Measurements from ENCODE around the gene ZRANB3.
A peak's percentile ranks its signal among the peaks of the same experiment; 100 is the strongest.
"Not testable (repeated sequence)": the region's sequence is repeated elsewhere in the genome, so short reads cannot be mapped to it uniquely, and the experiment has no call there.

The ZRANB3 gene

DNA sequence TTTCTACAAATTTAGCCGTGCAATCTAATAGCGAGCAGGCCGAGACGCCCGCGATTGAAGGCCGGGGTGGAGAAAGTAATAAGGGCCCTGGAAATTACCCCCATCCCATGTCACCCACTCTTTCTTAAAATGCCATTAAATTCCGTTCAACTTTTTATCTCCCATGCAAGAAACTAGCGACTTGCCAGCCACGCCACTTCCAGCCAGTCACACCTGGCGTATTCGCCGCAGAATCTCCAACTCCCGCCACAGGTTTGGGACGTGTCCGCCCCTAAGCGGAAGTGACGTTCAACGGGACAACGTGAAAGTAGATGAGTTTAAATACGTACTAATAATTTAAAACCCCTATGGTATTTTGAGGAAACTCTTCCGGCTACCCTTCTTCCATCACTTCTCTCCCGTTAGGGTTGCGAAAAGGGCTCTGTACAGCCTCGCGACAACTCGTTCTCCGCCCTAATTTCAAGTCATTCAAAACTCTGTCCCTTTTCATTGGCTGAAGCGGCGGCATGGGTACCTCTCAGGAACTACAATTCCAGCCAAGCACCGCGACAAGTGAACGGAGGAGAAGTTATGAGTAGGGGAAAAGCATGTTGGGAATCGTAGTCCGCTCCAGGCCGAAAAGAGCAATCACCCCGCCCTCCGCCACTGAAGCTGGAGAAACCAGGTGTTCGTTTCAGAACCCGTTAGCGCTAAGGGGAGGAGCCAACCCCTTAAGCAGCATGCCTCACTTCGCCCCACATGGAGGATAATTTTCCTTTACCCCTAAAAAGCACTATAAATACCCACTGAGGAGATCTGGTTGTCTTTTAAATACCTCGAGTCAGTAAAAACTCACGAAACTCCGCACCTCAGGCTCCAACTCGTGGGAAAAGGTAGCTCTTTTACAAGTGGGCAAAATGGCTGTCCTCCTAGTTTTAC is at the start of gene ZRANB3:
Gene ZRANB3 (minus strand): TSS at position 906 of the 918 bp plus-strand sequence.
- peak; percentile 91 for DNase-seq (ENCODE audit: low spot score)

DNA sequence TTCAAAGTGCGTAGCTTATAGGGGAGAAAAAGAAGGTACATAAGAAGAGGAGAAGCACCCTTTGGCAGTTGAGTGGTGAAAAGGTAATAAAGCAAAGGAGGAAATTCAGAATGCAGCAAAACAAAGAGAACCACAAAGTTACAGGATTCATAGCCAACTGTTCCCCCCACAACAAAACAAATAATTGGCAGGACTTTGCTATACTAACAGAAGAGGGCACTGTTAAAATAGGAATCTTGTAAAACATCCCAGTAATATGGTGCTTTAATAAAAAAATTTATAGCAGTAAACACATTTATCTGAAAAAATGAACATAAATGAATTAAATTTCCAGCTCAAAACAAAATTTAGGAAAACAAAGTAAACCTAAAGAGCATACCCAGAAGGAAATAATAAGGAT is 42.6 kb upstream of the ZRANB3 start:
- no peak for DNase-seq (ENCODE audit: low spot score)

DNA sequence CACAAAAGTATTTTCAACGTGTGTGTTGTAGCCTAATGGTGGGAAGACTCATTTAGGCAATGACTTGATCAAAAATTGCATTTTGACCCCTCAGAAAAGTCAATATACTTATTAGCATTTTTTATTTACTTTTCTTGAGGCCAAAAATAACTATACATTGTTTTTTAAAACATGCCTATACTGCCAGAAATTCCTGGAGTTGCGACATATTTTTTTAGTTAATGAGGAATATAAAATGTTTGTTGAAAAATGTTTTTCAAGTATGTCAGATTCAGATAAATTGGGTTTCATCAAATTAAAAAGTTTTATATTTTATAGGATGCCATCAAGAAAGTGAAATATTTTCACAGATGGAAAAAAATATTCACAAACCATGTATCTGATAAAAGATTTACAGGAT is 39.9 kb upstream of the ZRANB3 start:
- no peak for DNase-seq (ENCODE audit: low spot score)

DNA sequence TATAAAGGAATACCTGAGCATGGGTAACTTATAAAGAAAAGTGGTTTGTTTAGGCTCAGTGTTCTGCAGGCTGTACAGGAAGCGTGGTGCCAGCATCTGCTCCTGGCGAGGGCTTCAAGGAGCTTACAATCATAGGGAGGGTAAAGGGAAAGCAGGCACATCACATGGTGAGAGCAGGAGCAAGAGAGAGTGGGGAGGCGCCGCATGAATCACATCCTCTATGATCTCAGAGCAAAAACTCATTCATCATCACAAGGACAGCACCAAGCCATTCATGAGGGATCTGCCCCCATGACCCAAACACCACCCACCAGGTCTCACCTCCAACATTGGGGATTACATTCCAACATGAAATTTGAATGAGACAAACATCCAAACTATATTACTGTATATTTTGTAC is 32.8 kb upstream of the ZRANB3 start:
- no peak for DNase-seq (ENCODE audit: low spot score)

DNA sequence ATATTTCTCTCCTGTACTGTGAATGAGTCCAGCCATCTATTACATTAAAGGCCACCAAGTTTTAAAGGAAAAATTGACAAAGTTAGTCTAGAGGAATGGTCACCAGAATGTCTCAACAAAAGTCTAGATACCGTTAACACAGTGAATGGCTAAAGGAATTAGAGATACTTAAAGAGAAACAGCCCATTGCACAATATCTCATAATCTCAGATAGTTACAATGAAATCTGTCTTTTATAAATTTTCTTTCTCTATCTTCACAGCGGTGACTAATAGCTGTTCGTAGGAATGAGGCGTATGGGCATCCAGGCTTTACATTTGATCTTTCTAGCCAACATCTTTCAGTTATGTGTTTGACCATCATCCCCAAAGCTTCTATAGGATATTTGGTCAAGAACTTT is 30.9 kb upstream of the ZRANB3 start:
- DNase-seq (ENCODE audit: low spot score), result no peak

DNA sequence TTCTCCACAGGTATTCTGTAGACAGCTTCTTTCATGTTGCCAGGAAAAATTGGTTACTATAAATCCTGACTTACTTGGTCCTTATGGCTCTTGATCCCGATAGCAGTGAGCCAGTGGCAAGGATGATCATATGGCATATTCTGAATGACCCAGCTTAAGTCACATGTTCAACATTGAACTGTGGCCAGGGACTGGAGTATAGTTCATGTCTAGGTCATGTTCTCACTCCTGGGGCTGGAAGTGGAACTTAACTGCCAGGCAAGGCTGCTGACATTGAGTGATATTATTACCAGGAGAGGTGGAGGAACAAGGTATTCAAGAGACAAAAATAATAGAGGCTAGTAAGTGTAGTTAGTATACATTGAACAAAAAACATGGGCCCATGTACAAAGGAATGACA is 26.5 kb upstream of the ZRANB3 start:
- DNase-seq (ENCODE audit: low spot score), result no peak

DNA sequence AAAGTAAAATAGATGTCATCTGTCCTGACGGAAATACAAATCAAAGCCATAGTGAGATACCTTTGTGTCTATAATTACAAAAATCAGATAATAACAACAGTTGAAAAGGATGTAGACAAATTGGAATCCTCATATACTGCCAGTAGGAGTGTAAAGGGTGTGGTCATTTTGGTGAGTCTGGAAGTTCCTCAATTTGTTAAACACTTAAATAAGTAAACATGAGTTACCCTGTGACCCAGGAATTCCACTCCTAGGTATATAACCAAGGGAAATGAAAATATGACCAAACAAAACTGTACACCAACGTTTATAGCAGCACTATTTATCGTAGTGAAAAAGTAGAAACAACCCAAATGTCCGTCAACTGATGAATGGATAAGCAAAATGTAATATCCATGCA is 24.3 kb upstream of the ZRANB3 start:
- DNase-seq (ENCODE audit: low spot score), result no peak

DNA sequence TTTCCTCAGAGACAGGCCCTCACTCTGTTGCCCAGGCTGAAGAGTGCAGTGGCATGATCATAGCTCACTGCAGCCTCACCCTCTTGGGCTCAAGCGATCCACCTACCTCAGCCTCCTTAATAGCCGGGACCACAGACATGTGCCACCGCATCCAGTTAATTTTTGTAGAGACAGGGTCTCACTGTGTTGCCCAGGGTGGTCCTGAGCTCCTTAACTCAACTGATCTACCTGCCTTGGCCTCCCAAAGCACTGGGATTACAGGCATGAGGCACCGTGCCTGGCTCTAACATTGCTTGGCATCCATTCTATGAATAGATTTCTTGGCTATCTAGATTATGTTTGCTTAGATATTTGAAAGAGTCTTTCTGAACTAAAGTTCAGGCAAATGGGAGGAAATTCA is 21.9 kb upstream of the ZRANB3 start:
- no peak for DNase-seq (ENCODE audit: low spot score)

DNA sequence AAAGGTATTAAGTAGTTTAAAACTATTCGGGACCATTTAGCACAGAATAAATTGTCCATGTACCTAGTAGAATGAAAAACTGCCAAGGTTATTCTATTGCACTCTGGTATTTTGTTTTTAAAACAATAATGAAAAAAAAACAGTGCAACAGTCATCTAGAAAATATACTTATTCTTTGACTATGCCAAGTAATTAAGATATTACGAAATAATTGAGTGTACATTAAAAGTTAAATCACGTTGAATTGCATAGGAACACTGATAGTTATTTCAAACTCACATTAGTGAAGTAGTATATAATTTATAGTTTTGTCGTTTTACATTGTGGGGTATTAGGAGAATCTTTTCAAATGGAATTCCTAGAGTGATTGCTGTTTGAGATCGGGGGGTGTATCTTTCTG is 20.3 kb upstream of the ZRANB3 start:
- DNase-seq (ENCODE audit: low spot score), result no peak

DNA sequence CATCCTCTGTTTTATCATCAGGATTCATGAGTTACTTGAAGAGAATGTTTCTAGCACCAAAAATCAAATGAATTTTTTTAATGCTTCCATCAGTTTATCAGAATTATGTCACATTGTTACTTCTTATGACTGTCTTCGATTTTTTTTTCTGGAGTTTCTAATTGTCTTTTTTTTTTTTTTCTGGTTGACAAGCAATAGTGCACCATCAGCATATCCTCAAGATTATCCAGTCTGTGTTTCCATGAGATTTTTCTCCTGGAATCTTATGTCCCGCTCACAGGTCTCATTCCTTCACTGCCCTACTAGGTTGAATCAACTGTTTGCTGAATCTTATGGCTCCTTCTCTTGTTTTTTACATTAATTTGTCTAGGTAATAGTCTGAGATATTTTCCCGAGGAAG is 16.3 kb upstream of the ZRANB3 start:
- no peak for DNase-seq (ENCODE audit: low spot score)

DNA sequence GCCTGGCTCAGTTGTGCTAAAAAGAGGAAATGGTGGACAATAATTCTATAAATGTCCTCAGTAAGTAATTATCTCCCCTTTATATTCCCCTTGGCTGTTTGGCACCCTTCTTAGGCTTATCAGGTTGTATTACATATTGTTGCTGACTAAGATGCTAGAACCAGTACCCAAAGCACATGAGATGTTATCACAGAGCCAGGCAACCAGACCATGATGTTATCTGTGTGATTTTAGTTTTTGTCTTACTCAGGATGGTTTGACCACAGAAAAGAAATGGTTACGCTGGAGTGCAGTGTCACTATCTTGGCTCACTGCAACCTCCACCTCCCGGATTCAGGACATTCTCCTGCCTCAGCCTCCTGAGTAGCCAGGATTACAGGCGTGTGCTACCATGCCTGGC is 15.4 kb upstream of the ZRANB3 start:
- no peak for DNase-seq (ENCODE audit: low spot score)

DNA sequence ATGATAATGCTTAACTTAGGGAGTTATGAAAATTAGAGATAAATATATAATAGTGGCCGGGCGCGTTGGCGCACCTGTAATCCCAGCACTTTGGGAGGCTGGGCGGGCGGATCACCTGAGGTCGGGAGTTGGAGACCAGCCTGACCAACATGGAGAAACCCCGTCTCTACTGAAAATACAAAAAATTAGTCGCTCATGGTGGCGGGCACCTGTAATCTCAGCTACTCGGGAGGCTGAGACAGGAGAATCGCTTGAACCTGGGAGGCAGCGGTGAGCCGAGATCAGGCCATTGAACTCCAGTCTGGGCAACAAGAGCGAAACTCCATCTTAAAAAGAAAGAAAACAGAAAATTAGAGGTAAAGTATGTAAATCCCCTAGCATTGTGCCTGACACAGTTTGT is 2.5 kb upstream of the ZRANB3 start:
- DNase-seq (ENCODE audit: low spot score), result not testable (repeated sequence)

DNA sequence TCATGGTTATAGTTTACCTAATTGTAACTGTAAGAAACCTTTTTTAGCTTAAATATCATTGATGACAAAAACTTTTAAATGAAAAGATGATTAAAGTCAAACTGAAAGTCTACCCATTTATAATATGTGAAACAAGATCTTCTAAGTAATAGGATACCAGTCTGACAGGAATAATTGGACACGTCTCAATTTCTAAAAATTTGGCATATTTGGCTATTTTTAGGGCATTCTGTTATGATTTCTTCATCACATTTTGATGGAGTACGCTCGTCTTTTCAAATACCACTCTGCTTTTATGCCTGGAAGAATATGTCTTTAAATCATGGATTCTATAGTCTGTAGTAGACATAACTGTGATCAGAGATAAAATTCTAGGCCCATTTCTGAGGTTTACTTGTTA is 1.6 kb upstream of the ZRANB3 start:
- DNase-seq (ENCODE audit: low spot score), result no peak

DNA sequence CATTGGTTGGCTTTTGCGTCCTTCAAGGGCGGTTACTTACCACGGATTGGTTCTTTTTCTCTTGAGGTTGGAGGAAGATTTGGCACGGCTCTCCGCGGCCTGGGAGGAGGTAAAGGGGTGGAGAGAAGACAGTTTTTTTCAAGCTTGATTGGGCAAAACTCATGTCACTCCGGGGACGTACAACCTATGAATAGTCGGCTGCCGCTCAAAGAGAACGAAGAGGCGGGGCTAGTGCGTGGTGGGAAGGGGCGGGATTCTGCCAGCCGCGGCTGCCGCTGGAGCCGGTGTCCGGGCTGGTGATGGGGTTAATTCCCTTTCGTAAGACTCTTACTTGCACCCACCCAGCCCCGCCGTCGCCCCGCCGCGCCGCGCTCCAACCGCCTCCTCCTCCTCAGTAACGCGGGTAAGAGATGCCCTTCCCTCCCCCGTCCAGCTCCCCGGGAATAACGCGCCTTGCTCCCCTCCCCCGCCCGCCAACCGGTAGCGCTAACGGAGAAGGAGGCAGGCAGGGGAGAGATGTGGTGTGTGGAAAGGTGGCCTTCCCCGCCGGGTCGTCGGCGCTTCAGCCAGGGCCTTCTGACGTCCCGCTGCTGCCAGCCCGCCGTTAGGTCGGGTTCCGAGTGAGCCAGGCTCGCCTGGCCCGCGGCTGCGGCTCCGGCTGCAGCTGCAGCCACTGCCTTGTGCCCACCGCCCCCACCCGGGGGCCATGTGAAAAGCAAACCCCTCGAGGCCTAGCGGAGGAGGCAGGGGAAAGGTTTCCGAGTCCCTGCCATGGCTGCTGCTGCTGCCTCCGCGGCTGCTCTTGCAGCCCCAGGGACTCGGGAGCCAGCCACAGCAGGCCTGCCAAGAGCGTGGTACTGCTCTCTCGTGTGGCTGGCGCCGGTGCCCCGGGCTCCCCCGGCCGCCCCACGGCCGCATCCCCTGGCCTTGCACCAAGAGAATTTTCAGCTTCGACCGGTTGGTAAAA is 496 bp upstream of the ZRANB3 start, which contains the start of gene R3HDM1:
Gene R3HDM1 (plus strand): TSS at position 254 of the 967 bp plus-strand sequence. CDS start 73,362 bp downstream, outside the sequence.
- peak; percentile 98 for DNase-seq (ENCODE audit: low spot score)

DNA sequence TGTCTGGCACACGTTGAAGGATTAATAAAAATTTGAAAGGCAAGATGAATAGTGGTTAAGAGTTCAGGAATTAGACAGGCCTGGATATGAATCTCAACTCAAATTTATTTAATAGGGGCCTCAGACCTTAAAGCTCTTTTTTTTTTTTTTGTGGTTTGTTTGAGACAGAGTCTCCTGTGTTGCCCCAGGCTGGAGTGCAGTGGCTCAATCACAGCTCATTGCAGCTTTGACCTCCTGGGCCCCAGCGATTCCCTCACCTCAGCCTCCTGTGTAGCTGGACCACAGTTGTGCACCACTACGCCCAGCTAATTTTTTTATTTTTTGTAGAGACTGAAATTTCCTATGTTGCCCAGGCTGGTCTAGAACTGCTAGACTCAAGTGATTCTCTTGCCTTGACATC is 3.0 kb downstream of the ZRANB3 start:
- DNase-seq (ENCODE audit: low spot score), result no peak

DNA sequence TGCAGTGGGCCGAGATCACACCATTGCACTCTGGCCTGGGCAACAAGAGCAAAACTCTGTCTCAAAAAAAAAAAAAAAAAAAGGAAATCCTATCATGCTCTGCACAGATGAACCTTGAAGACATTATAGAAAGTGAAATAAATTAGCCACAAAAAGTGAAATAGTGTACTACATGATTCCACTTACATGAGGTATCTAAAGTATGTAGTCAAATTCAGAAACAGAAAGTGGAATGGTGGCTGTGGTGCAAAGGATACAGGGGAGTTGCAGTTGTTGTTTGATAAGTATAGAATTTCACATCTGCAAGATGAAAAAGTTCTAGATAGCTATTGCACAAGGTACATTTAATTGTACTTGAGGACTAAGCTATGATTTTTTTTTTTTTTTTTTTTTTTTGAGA is 5.2 kb downstream of the ZRANB3 start:
- no peak for DNase-seq (ENCODE audit: low spot score)

DNA sequence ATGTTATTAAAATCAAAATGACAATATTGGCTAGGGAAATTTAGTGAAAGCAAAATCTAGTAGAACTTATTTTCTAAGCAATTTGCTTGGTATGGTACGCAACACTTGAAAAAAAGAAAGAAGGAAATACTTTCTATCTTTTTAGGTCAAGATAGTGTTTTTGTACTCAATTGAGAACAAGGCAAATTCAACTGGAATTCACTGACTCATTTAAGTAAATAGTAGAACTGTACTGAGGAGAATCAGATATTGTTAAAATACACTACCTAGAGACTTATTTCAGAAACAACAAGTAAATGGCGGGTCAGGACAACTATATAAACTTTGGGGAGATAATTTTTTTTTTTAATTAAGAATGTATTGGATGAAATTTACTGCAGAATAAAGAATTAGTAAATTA is 18.9 kb downstream of the ZRANB3 start:
- DNase-seq (ENCODE audit: low spot score), result no peak

DNA sequence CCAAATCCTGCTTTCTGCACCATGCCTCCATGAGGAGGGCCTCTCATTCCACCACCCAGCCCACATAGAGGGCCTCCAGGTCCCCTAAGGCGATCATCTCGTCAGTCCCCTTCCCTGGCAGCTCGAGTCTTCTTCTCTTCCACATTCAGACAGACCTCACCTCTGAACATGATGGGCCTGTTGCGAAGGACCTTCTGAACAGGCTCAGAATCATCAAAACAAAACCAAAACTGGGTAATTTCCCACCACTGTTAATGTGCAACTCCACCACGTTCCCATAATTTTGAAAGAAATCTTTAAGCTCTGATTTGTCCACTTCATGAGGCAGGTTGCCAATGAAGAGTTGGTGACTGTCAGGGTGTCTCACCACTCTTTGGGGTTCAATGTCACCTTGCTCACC is 20.4 kb downstream of the ZRANB3 start:
- no peak for DNase-seq (ENCODE audit: low spot score)

DNA sequence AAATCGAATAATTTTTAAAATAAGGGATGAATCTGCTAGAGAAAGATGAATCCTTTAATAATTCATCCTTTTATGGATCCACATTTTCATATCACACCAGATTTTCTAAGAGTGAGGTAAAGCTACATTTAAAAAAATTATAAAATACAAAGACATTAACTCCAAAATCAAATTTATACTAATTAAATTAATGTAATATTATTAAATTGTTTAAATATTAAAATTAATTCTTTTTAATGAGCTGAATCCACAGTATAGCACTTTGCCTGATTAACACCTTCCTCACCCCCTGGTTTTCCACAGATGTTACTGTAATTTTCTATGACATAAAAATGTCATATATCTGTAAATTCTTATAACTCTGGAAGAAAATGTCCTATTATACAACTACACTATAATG is 26.2 kb downstream of the ZRANB3 start:
- DNase-seq (ENCODE audit: low spot score), result no peak

DNA sequence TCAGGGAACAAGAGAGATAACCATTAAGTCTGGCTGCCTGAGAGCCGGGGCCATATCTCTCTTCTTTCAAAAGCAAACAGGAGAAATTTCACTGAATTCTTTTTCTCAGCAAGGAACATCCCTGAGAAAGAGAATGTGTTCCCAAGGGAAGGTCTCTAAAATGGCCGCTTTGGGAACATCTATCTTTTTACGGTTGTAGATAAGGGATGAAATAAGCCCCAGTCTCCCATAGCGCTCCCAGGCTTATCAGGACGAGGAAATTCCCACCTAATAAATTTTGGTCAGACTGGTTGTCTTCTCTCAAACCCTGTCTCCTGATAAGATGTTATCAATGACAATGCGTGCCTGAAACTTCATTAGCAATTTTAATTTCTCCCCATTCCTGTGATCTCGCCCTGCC is 32.4 kb downstream of the ZRANB3 start:
- not testable (repeated sequence) for DNase-seq (ENCODE audit: low spot score)

DNA sequence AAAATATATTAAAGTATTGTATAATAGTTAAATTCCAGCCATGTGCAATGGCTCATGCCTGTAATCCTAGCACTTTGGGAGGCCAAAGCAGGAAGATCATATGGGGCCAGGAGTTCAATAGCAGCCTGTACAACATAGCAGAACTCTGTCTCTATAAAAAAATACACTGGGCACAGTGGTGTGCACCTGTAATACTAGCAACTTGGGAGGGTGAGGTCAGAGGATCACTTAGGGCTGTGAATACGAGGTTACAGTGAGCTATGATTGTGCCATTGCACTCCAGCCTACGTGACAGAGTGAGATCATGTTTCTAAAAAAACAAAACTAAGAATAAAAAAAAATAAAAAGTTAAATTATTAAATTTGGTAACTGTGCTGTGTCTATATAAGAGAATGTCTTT is 36.1 kb downstream of the ZRANB3 start:
- DNase-seq (ENCODE audit: low spot score), result no peak

DNA sequence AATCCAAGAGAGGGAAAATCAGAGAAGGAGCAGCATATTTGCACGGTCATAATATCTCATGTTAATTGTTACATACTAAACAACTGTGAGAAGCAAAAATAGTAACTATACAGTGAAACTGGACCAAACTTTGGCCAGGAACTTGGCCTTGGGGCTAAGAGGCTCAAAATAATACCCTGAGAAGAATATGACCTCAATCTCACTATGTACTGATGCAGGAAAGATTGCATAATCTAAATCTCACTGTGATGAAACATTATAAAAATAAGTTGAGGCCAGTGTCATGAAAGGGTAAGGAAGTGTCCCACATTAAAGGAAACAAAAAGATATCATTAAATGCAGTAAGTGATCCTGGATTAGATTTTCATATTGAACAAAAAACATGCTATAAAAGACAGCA is 36.5 kb downstream of the ZRANB3 start:
- DNase-seq (ENCODE audit: low spot score), result no peak

DNA sequence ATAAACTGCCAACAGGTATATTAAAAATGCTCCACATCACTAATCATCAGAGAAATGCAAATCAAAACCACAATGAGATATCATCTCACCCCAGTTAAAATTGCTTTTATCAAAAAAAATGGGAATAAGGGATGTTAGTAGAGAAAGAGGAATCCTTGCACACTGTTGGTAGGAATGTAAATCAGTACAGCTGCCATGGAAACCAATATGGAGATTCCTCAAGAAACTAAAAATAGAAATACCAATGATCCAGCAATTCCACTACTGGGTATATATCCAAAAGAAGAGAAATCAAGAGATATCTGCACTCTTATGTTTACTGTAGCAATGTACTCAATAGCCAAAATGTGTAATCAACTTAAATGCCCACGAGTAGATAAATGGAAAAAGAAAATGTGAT is 40.6 kb downstream of the ZRANB3 start:
- no peak for DNase-seq (ENCODE audit: low spot score)

Measured in germinal center (tissue), 1 donor.